Keratinocyte (primary cell): ENCODE results near the gene CTDSPL. TPM values are rescaled to one million over a fixed set of nuclear protein-coding genes. Genes with fewer than 3 reads are reported as not detected.

Source experiments
- DNase-seq: peaks from one replicate; pipeline ENCODE4 v3.0.0-alpha.2; 2011; ENCODE audit warnings: low read depth, missing footprints, low spot score
- FAIRE-seq: peaks from 2 replicates; lab custom pipeline; 2011; peaks lifted over from hg19 to GRCh38; lab: Jason Lieb, UNC
- H2AFZ ChIP-seq: 2 replicates; pipeline ENCODE4 v1.6.0; 2012; ENCODE audit warnings: low read length, control low read depth, inconsistent platforms; ENCODE audit not compliant: control insufficient read depth
- H3K27ac ChIP-seq: 2 replicates; pipeline ENCODE4 v1.5.1; 2011; ENCODE audit warnings: low read length; ENCODE audit not compliant: control insufficient read depth, insufficient read depth
- H3K27me3 ChIP-seq: 3 replicates; pipeline ENCODE4 v1.6.0; 2011; ENCODE audit warnings: low read length; ENCODE audit not compliant: control insufficient read depth, insufficient read depth; ENCODE audit errors: extremely low read depth
- H3K36me3 ChIP-seq, 2 experiments: 2 replicates in 1 of 2; 3 replicates in 1 of 2; pipeline ENCODE4 v1.5.1; 2011; ENCODE audit warnings: low read length in 2 of 2, mild to moderate bottlenecking in 1 of 2; ENCODE audit not compliant: control insufficient read depth in 2 of 2, insufficient read depth in 2 of 2; ENCODE audit errors: extremely low read depth in 1 of 2
- H3K4me1 ChIP-seq: 3 replicates; pipeline ENCODE4 v1.5.1; 2011; ENCODE audit warnings: low read length; ENCODE audit not compliant: control insufficient read depth, insufficient read depth; ENCODE audit errors: extremely low read depth
- H3K4me2 ChIP-seq: 3 replicates; pipeline ENCODE4 v1.6.0; 2011; ENCODE audit warnings: low read depth, low read length; ENCODE audit not compliant: control insufficient read depth, insufficient read depth; ENCODE audit errors: extremely low read depth
- H3K4me3 ChIP-seq, 3 experiments: fragments of 200-600 bp in 1 of 3; sonication (generic) in 1 of 3; 2 replicates in 2 of 3; 3 replicates in 1 of 3; pipeline ENCODE4 v1.5.1; 2011 to 2016; ENCODE audit warnings: low read length in 3 of 3, mild to moderate bottlenecking in 3 of 3, control low read depth in 2 of 3, inconsistent platforms in 1 of 3, low read depth in 1 of 3, mixed read lengths in 1 of 3, mixed run types in 1 of 3, moderate library complexity in 1 of 3; ENCODE audit not compliant: control insufficient read depth in 2 of 3, insufficient read depth in 2 of 3; ENCODE audit errors: extremely low read depth in 1 of 3
- H3K79me2 ChIP-seq: 2 replicates; pipeline ENCODE4 v1.6.0; 2012; ENCODE audit warnings: low read length; ENCODE audit not compliant: control insufficient read depth, insufficient read depth
- H3K9ac ChIP-seq: 3 replicates; pipeline ENCODE4 v1.6.0; 2011; ENCODE audit warnings: low read length; ENCODE audit not compliant: control insufficient read depth, insufficient read depth; ENCODE audit errors: extremely low read depth
- H3K9me1 ChIP-seq: 3 replicates; pipeline ENCODE4 v1.6.0; 2011; ENCODE audit warnings: low read length; ENCODE audit not compliant: control insufficient read depth, insufficient read depth; ENCODE audit errors: extremely low read depth
- H3K9me3 ChIP-seq: 2 replicates; pipeline ENCODE4 v1.5.1; 2012; ENCODE audit warnings: low read depth, low read length; ENCODE audit not compliant: control insufficient read depth
- H4K20me1 ChIP-seq: 3 replicates; pipeline ENCODE4 v1.6.0; 2011; ENCODE audit warnings: low read length; ENCODE audit not compliant: control insufficient read depth, insufficient read depth; ENCODE audit errors: extremely low read depth
- CTCF ChIP-seq, 3 experiments: IDR thresholded peaks in 1 of 3; conservative IDR thresholded peaks in 1 of 3; optimal IDR thresholded peaks in 1 of 3; 2 replicates in 2 of 3; 3 replicates in 1 of 3; pipeline versions ENCODE3 to v1.5.1; 2011; ENCODE audit warnings: low read length in 3 of 3, mild to moderate bottlenecking in 3 of 3, moderate library complexity in 2 of 3, control low read depth in 1 of 3, inconsistent platforms in 1 of 3; ENCODE audit not compliant: insufficient read depth in 2 of 3; ENCODE audit errors: extremely low read depth in 1 of 3
- EZH2 ChIP-seq: IDR thresholded peaks from one replicate; pipeline ENCODE4 v1.6.1; 2012; ENCODE audit warnings: inconsistent platforms, mild to moderate bottlenecking, low read length, moderate library complexity
- dilution Hi-C: fragments of 300-500 bp; cut with MboI; formaldehyde crosslinking; loops from one replicate; pipeline ENCODE4 v1.7.0; 2020; ENCODE audit warnings: low sequenced_read_pairs; ENCODE audit not compliant: extremely low pct_ligation_motif_present
- polyA plus RNA-seq, 5 experiments: library from polyadenylated mRNA; depleted of rRNA in 3 of 5; stranded (reverse) in 3 of 5; stranded (forward) in 1 of 5; unstranded in 1 of 5; fragments of >200 nt; gene quantifications; 1 replicate in 1 of 5; 2 replicates in 3 of 5; 3 replicates in 1 of 5; pipeline versions ENCODE4 v1.2.1 to v1.2.3, GENCODE V29; 2011 to 2012; ENCODE audit warnings: missing spikeins in 2 of 5, low read depth in 1 of 5, low replicate concordance in 1 of 5

The CTDSPL gene
- polyA plus RNA-seq, 1 donor (not counting 4 experiments of a cell fraction or from before 2014, with no cell fraction given): 83.2 TPM

- no peak for FAIRE-seq
- DNase-seq: no peak
- Histone ChIP-seq H3K27me3 (no peaks in the 10 kb centered on the region), H3K4me1 (peaks cover 13% of the 10 kb centered on the region), H3K9me3 (no peaks in the 10 kb centered on the region), H4K20me1 (no peaks in the 10 kb centered on the region), H3K79me2 (peaks cover 73% of the 10 kb centered on the region), H3K9ac (no peak overlapping the region), H3K36me3 (peaks cover 0 to 4% of the 10 kb centered on the region in 2 experiments), H3K27ac (no peak overlapping the region), H3K4me3 (no peak overlapping the region), H3K4me2 (no peak overlapping the region), H3K9me1 (no peaks in the 10 kb centered on the region), H2AFZ (no peak overlapping the region)
- TF ChIP-seq EZH2 (no peak), CTCF (optimal IDR thresholded peaks at IDR 0.05 in 1 of 3, IDR thresholded peaks at IDR 0.05 in 1 of 3, conservative IDR thresholded peaks at IDR 0.05 in 1 of 3; ENCODE audit: extremely low read depth in 1 of 3, insufficient read depth in 2 of 3, low read length in 3 of 3) (no peak)
- dilution Hi-C loops: no loop called here
Measured at GRCh38 chr3:37925157-37925556, 63.5 kb downstream of the CTDSPL start.

GRCh38 chr3:37926611-37927010, 64.9 kb downstream of the CTDSPL start:
- H3K36me3 ChIP-seq: peaks cover 0 to 4% of the 10 kb centered on the region in 2 experiments
- no peaks in the 10 kb centered on the region for H4K20me1 ChIP-seq
- FAIRE-seq: no peak
- H3K27me3 ChIP-seq: no peaks in the 10 kb centered on the region
- H3K4me2 ChIP-seq: no peak overlapping the region
- peaks cover 73% of the 10 kb centered on the region for H3K79me2 ChIP-seq
- H3K9ac ChIP-seq: no peak overlapping the region
- H3K4me3 ChIP-seq: no peak overlapping the region
- H3K27ac ChIP-seq: no peak overlapping the region
- DNase-seq: no peak
- H3K4me1 ChIP-seq: peaks cover 13% of the 10 kb centered on the region
- no peaks in the 10 kb centered on the region for H3K9me3 ChIP-seq
- dilution Hi-C loops: no loop called here
- no peak for TF ChIP-seq CTCF (optimal IDR thresholded peaks at IDR 0.05 in 1 of 3, IDR thresholded peaks at IDR 0.05 in 1 of 3, conservative IDR thresholded peaks at IDR 0.05 in 1 of 3; ENCODE audit: extremely low read depth in 1 of 3, insufficient read depth in 2 of 3, low read length in 3 of 3)
- TF ChIP-seq EZH2: no peak
- no peaks in the 10 kb centered on the region for H3K9me1 ChIP-seq
- H2AFZ ChIP-seq: no peak overlapping the region
